H1 (cell line): ENCODE data around the gene INPP5F. TPM values are rescaled to one million over a fixed set of nuclear protein-coding genes. Genes with fewer than 3 reads are reported as not detected.

ENCODE experiments used
- CTCF ChIA-PET: fragments of 300-600 bp; sonication (Branson Sonifier 250); formaldehyde crosslinking; loops from one replicate; lab custom pipeline; 2021; ENCODE audit not compliant: partially characterized antibody; lab: Charles Lee
- POLR2A ChIA-PET: fragments of 300-600 bp; sonication (Branson Sonifier 250); formaldehyde crosslinking; loops from one replicate; lab custom pipeline; 2021; ENCODE audit warnings: inconsistent platforms; ENCODE audit not compliant: partially characterized antibody; lab: Charles Lee
- DNase-seq, 2 experiments: peaks; one replicate each; pipeline versions ENCODE4 v3.0.0 to v3.0.0-alpha.2; 2010 to 2022; ENCODE audit warnings: low spot score in 2 of 2, low read depth in 1 of 2, mixed read lengths in 1 of 2
- FAIRE-seq: peaks from 2 replicates; lab custom pipeline; 2011; peaks lifted over from hg19 to GRCh38; lab: Jason Lieb, UNC
- H2AFZ ChIP-seq: 2 replicates; pipeline ENCODE4 v1.8.1; 2012; ENCODE audit warnings: low read length, inconsistent platforms
- H2AK5ac ChIP-seq: 2 replicates; pipeline ENCODE4 v1.6.1; 2013; ENCODE audit warnings: low read depth, low read length
- H2BK120ac ChIP-seq: replicated peaks from 2 replicates; pipeline ENCODE3; 2013; ENCODE audit warnings: low read depth, low read length, inconsistent platforms
- H2BK12ac ChIP-seq: 2 replicates; pipeline ENCODE4 v1.6.1; 2013; ENCODE audit warnings: low read depth, low read length
- H2BK15ac ChIP-seq: 2 replicates; pipeline ENCODE4 v1.6.1; 2013; ENCODE audit warnings: low read length
- H2BK20ac ChIP-seq: 2 replicates; pipeline ENCODE4 v1.6.1; 2013; ENCODE audit warnings: low read length
- H2BK5ac ChIP-seq: 2 replicates; pipeline ENCODE4 v1.6.1; 2013; ENCODE audit warnings: low read depth, low read length
- H3K14ac ChIP-seq: 2 replicates; pipeline ENCODE4 v1.6.1; 2013; ENCODE audit warnings: inconsistent platforms; ENCODE audit not compliant: insufficient read length
- H3K18ac ChIP-seq: 2 replicates; pipeline ENCODE4 v1.6.1; 2013; ENCODE audit warnings: low read length; ENCODE audit errors: extremely low read depth
- H3K23ac ChIP-seq: 2 replicates; pipeline ENCODE4 v1.6.1; 2013; ENCODE audit warnings: inconsistent platforms; ENCODE audit not compliant: insufficient read length
- H3K23me2 ChIP-seq: 2 replicates; pipeline ENCODE4 v1.6.1; 2013; ENCODE audit warnings: low read depth, low read length
- H3K27ac ChIP-seq: 2 replicates; pipeline ENCODE4 v1.6.1; 2011; ENCODE audit warnings: low read depth, low read length, inconsistent platforms
- H3K27me3 ChIP-seq, 4 experiments: replicated peaks in 1 of 4; 1 replicate in 1 of 4; 2 replicates in 3 of 4; pipeline versions ENCODE4 v1.6.1 to v1.8.1; 2011 to 2013; ENCODE audit warnings: low read length in 3 of 4, mild to moderate bottlenecking in 3 of 4, inconsistent platforms in 2 of 4, mixed read lengths in 2 of 4, moderate library complexity in 1 of 4; ENCODE audit not compliant: control insufficient read depth in 3 of 4, insufficient read depth in 3 of 4; ENCODE audit errors: extremely low read depth in 1 of 4
- H3K36me3 ChIP-seq, 4 experiments: 2 replicates each; pipeline versions ENCODE4 v1.6.1 to v1.8.1; 2011 to 2013; ENCODE audit warnings: mild to moderate bottlenecking in 4 of 4, low read length in 3 of 4, moderate library complexity in 2 of 4, control low read depth in 1 of 4, inconsistent platforms in 1 of 4; ENCODE audit not compliant: insufficient read depth in 4 of 4, control insufficient read depth in 2 of 4
- H3K4ac ChIP-seq: replicated peaks from 2 replicates; pipeline ENCODE3; 2013; ENCODE audit warnings: low read length, low read depth, mixed read lengths, inconsistent platforms; ENCODE audit not compliant: insufficient read length
- H3K4me1 ChIP-seq, 4 experiments: replicated peaks in 1 of 4; 1 replicate in 1 of 4; 2 replicates in 3 of 4; pipeline versions ENCODE4 v1.6.1 to v1.8.1; 2011 to 2013; ENCODE audit warnings: low read length in 3 of 4, inconsistent platforms in 2 of 4, mixed read lengths in 1 of 4; ENCODE audit not compliant: insufficient read depth in 4 of 4, control insufficient read depth in 3 of 4
- H3K4me2 ChIP-seq, 2 experiments: 2 replicates each; pipeline versions ENCODE4 v1.6.1 to v1.8.1; 2011 to 2013; ENCODE audit warnings: low read depth in 2 of 2, low read length in 2 of 2, control low read depth in 1 of 2, inconsistent platforms in 1 of 2, mild to moderate bottlenecking in 1 of 2; ENCODE audit not compliant: insufficient read depth in 1 of 2
- H3K4me3 ChIP-seq, 4 experiments: fragments of 200-600, 300-600 bp in 1 of 4; sonication (generic), shearing (Covaris generic), sonication (Bioruptor Twin) in 1 of 4; 2 replicates each; pipeline versions ENCODE4 v1.5.1 to v1.8.1; 2011 to 2016; ENCODE audit warnings: low read length in 4 of 4, low read depth in 3 of 4, control low read depth in 2 of 4, inconsistent platforms in 2 of 4, mild to moderate bottlenecking in 2 of 4, mixed read lengths in 1 of 4, moderate library complexity in 1 of 4; ENCODE audit not compliant: insufficient read depth in 2 of 4; ENCODE audit errors: extremely low read depth in 1 of 4
- H3K56ac ChIP-seq: replicated peaks from 2 replicates; pipeline ENCODE3; 2013; ENCODE audit warnings: low read depth, mild to moderate bottlenecking, mixed read lengths, low read length, inconsistent platforms; ENCODE audit not compliant: insufficient read length
- H3K79me1 ChIP-seq: 2 replicates; pipeline ENCODE4 v1.6.1; 2013; ENCODE audit warnings: low read depth, low read length, control low read depth
- H3K79me2 ChIP-seq, 2 experiments: 2 replicates each; pipeline versions ENCODE4 v1.6.1 to v1.8.1; 2012 to 2013; ENCODE audit warnings: low read length in 2 of 2, mild to moderate bottlenecking in 2 of 2, inconsistent platforms in 1 of 2; ENCODE audit not compliant: insufficient read depth in 2 of 2, control insufficient read depth in 1 of 2
- H3K9ac ChIP-seq, 4 experiments: replicated peaks in 1 of 4; 1 replicate in 1 of 4; 2 replicates in 3 of 4; pipeline versions ENCODE4 v1.6.1 to v1.8.1; 2011 to 2013; ENCODE audit warnings: low read depth in 3 of 4, low read length in 3 of 4, control low read depth in 2 of 4, mild to moderate bottlenecking in 2 of 4, moderate library complexity in 2 of 4, inconsistent platforms in 1 of 4; ENCODE audit errors: extremely low read depth in 1 of 4
- H3K9me3 ChIP-seq, 2 experiments: 2 replicates each; pipeline versions ENCODE4 v1.6.1 to v1.8.1; 2012 to 2013; ENCODE audit warnings: mild to moderate bottlenecking in 2 of 2, moderate library complexity in 2 of 2, control low read depth in 1 of 2, inconsistent platforms in 1 of 2, low read depth in 1 of 2, low read length in 1 of 2, mixed read lengths in 1 of 2; ENCODE audit not compliant: insufficient read depth in 2 of 2
- H4K20me1 ChIP-seq, 2 experiments: replicated peaks in 1 of 2; 2 replicates each; pipeline versions ENCODE3 to v1.8.1; 2011 to 2013; ENCODE audit warnings: inconsistent platforms in 2 of 2, low read length in 2 of 2, mild to moderate bottlenecking in 1 of 2; ENCODE audit not compliant: insufficient read depth in 2 of 2, control insufficient read depth in 1 of 2
- H4K5ac ChIP-seq: 2 replicates; pipeline ENCODE4 v1.6.1; 2013; ENCODE audit warnings: low read length, low read depth, mixed read lengths, inconsistent platforms; ENCODE audit not compliant: insufficient read length
- H4K8ac ChIP-seq: 2 replicates; pipeline ENCODE4 v1.8.0; 2013; ENCODE audit warnings: mild to moderate bottlenecking, moderate library complexity, low read length, inconsistent platforms; ENCODE audit not compliant: insufficient read depth; ENCODE audit errors: extremely low read depth
- H4K91ac ChIP-seq: replicated peaks from 2 replicates; pipeline ENCODE3; 2013; ENCODE audit warnings: low read length, mixed read lengths, inconsistent platforms; ENCODE audit not compliant: insufficient read length
- ASH2L ChIP-seq: fragments of 200-600, 300-600 bp; sonication (generic); IDR thresholded peaks from one replicate; pipeline ENCODE4 v1.7.1; 2017; ENCODE audit warnings: low read length
- SIN3A ChIP-seq, 2 experiments: IDR thresholded peaks in 1 of 2; conservative IDR thresholded peaks in 1 of 2; 2 replicates each; pipeline ENCODE4 v1.6.1; 2011 to 2012; ENCODE audit warnings: low read length in 2 of 2, improper control_type of control experiment in 1 of 2, low read depth in 1 of 2, mild to moderate bottlenecking in 1 of 2
- TCF12 ChIP-seq: IDR thresholded peaks from 2 replicates; pipeline ENCODE4 v1.6.1; 2011; ENCODE audit warnings: low read depth, mild to moderate bottlenecking, low read length
- WGBS, 2 experiments: shearing (Covaris generic) in 1 of 2; methylation state at CpG; one replicate each; pipeline versions ENCODE4 v1.1.6 to v1.1.7; 2013 to 2015; ENCODE audit warnings: low lambda C conversion rate in 2 of 2, mixed read lengths in 2 of 2, inconsistent platforms in 1 of 2, low coverage in 1 of 2, missing lambda C conversion rate in 1 of 2; ENCODE audit not compliant: insufficient replicate concordance in 2 of 2, insufficient coverage in 1 of 2, insufficient read length in 1 of 2; ENCODE audit errors: extremely low coverage in 1 of 2, missing lambda C conversion rate in 1 of 2; 5-methylcytosine and 5-hydroxymethylcytosine counted together
- polyA plus RNA-seq, 7 experiments: library from polyadenylated mRNA; depleted of rRNA in 3 of 7; stranded (reverse) in 5 of 7; unstranded in 2 of 7; fragments of >200 nt in 5 of 7; fragments of 200-250 nt in 2 of 7; gene quantifications; 1 replicate in 5 of 7; 2 replicates in 1 of 7; 4 replicates in 1 of 7; pipeline versions ENCODE4 v1.2.1 to v1.2.3, GENCODE V29; 2011 to 2013; ENCODE audit warnings: missing spikeins in 2 of 7, mixed read lengths in 2 of 7
- total RNA-seq: library from RNA; stranded (reverse); fragmentation: NEBNext Ultra II Directional; extraction: Animal tissue kit (Norgen Biotek cat#: 25700); gene quantifications from 2 replicates; pipeline ENCODE4 v1.2.1, GENCODE V29; 2021
- TF ChIP-seq, protein P1 (sequence below): IDR thresholded peaks from 2 replicates; pipeline ENCODE4 v1.6.1; 2012; ENCODE audit warnings: inconsistent platforms
- TF ChIP-seq, protein P2 (sequence below): IDR thresholded peaks from 2 replicates; pipeline ENCODE4 v1.6.1; 2012; ENCODE audit warnings: inconsistent platforms

The INPP5F gene
- total and polyA plus RNA-seq, 2 of the 8 experiments (the other 6 are each of a cell fraction or from before 2014, with no cell fraction given) = 50.1 to 101 TPM

DNA sequence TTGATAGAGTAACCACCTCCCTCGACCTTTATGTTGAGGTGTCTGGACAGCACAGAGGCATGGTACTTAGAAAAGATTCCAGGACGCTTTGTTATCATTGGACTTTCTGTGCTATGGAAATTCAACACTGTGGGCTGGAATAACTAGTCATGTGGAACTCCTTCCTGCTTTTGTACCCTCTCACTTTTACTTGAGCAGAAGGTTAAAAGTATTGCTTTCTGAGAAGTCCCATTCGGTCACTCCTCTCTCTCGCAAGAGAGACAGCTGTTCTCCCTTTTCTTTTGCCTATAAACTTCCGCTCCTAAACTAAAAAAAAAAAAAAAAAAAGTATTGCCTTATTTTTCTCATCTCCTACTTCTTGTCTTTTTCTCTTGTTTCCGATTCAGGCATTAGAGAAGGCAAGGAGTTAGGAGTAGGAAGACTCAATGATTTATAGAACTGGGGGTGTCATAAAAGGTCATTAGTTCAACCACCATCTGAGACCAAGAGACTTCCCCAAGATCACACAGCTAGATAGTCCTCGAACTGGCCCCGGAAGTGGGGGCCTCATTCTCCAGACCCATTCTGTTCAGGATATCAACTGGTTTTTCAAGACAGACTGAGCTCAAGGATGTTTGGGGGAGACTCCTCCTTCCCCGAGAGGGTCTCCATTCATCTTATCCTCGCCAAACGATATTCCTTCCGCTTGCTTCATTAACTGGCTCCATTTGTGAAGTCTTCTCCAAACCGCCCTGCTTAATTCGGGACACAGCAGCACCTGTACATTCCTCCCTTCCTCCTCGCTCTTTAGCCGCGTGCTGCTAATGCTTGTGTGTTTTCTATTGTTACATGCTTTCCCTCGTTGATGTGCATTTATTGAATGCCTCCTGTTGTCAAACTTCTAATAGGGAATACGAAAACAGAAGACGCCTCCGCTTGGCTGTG, 995 bp upstream of the INPP5F start:
- 0 out of 2 replicates have a peak overlapping the region, but pooled peaks have one; percentile 65 for H2AK5ac ChIP-seq
- H3K56ac ChIP-seq = no peak overlapping the region
- H3K9me3 ChIP-seq = peaks cover 3 to 14% of the 10 kb centered on the region in 2 experiments; a peak in 2 of 4 replicates
- no peak overlapping the region for H2BK20ac ChIP-seq
- H3K9ac ChIP-seq = peak overlapping the region in 3 of 4 experiments; percentile 76 to 81 (median 79); a peak in 5 of 7 replicates
- peaks cover 15% of the 10 kb centered on the region for H3K23me2 ChIP-seq
- 0 out of 4 replicates have a peak, but pooled peaks of 1 of the 2 experiments have one; percentile 2 for TF ChIP-seq SIN3A (conservative IDR thresholded peaks at IDR 0.05 in 1 of 2, IDR thresholded peaks at IDR 0.05 in 1 of 2; ENCODE audit: low read depth in 1 of 2, low read length in 2 of 2)
- TF ChIP-seq ASH2L = no peak
- TF ChIP-seq, protein P1, sequence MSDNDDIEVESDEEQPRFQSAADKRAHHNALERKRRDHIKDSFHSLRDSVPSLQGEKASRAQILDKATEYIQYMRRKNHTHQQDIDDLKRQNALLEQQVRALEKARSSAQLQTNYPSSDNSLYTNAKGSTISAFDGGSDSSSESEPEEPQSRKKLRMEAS = peak; percentile 62
- TF ChIP-seq, protein P2, sequence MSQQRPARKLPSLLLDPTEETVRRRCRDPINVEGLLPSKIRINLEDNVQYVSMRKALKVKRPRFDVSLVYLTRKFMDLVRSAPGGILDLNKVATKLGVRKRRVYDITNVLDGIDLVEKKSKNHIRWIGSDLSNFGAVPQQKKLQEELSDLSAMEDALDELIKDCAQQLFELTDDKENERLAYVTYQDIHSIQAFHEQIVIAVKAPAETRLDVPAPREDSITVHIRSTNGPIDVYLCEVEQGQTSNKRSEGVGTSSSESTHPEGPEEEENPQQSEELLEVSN = peak; percentile 46; the same call in 1 of the 2 replicates
- no peak for TF ChIP-seq TCF12
- H3K4ac ChIP-seq = peak overlapping the region; percentile 71
- H3K4me3 ChIP-seq = peak overlapping the region; percentile 45 to 99 (median 76)
- H2BK15ac ChIP-seq = peak overlapping the region; percentile 46
- H3K27ac ChIP-seq = no peak overlapping the region
- H3K27me3 ChIP-seq = no peaks in the 10 kb centered on the region
- peak overlapping the region; percentile 49 for H4K91ac ChIP-seq
- ChIA-PET CTCF (interaction anchor here (0.8 to 2.5 kb wide), 8 partner anchors 11 to 81 kb away, joined by 3 to 9 read pairs (median 4); no protein-coding TSS in a partner anchor), POLR2A (interaction anchor here (0.5 to 2.9 kb wide), 10 partner anchors 9 to 74 kb away, joined by 3 to 17 read pairs (median 4); partner anchors contain the start of gene BAG3)
- H3K23ac ChIP-seq = no peak overlapping the region
- DNase-seq = peak in 1 of 2 experiments; percentile 59
- H4K20me1 ChIP-seq = peaks cover 2 to 6% of the 10 kb centered on the region in 2 experiments
- 47% methylated on average over 21 of the region's 21 CpGs; no CpG with 5 or more reads in 1 of the 2 experiments for WGBS, 2 experiments
- no peak for FAIRE-seq
- H2AFZ ChIP-seq = no peak overlapping the region
- H4K5ac ChIP-seq = peak overlapping the region; percentile 86
- H2BK12ac ChIP-seq = peak overlapping the region; percentile 87; the same call in 1 of the 2 replicates
- H4K8ac ChIP-seq = peak overlapping the region; percentile 71; the same call in 1 of the 2 replicates
- no peak overlapping the region for H2BK120ac ChIP-seq
- peak overlapping the region; percentile 64 to 86 for H3K4me2 ChIP-seq
- H3K79me1 ChIP-seq = peaks cover 3% of the 10 kb centered on the region; the same call in 1 of the 2 replicates
- peaks cover 0 to 32% of the 10 kb centered on the region in 2 experiments; a peak in 3 of 4 replicates for H3K79me2 ChIP-seq
- H3K14ac ChIP-seq = no peak overlapping the region
- peak overlapping the region; percentile 81 for H3K18ac ChIP-seq
- H3K36me3 ChIP-seq = no peaks in the 10 kb centered on the region; a peak in 1 of 8 replicates
- H3K4me1 ChIP-seq = peaks cover 4 to 13% (median 8%) of the 10 kb centered on the region in 4 experiments; a peak in 5 of 7 replicates
- peak overlapping the region; percentile 80; the same call in 1 of the 2 replicates for H2BK5ac ChIP-seq
